ENCODE data around the gene RTP1.

RTP1 gene

GRCh38 chr3:187242435-187242834, 45.1 kb downstream of the RTP1 start:
- TF ChIP-seq ZFX (IDR thresholded peaks at IDR 0.05; ENCODE audit: borderline replicate concordance) (no peak), CTCF (IDR thresholded peaks at IDR 0.05) (no peak)
- H3K27ac ChIP-seq = no peak overlapping the region

- H3K27ac ChIP-seq = no peak overlapping the region
- no peak for TF ChIP-seq CTCF (IDR thresholded peaks at IDR 0.05)
- no peak for TF ChIP-seq ZFX (IDR thresholded peaks at IDR 0.05; ENCODE audit: borderline replicate concordance)
Measured at GRCh38 chr3:187242900-187243299, 45.6 kb downstream of the RTP1 start.

- no peak overlapping the region for H3K27ac ChIP-seq
- TF ChIP-seq ZFX (IDR thresholded peaks at IDR 0.05; ENCODE audit: borderline replicate concordance) (no peak), CTCF (IDR thresholded peaks at IDR 0.05) (no peak)
Measured at GRCh38 chr3:187243933-187244524, 46.7 kb downstream of the RTP1 start.

GRCh38 chr3:187247398-187247797, 50.1 kb downstream of the RTP1 start:
- TF ChIP-seq ZFX (IDR thresholded peaks at IDR 0.05; ENCODE audit: borderline replicate concordance) (no peak), CTCF (IDR thresholded peaks at IDR 0.05) (no peak)
- no peak overlapping the region for H3K27ac ChIP-seq
